OCI-LY1 (cell line): ENCODE data around the gene UGT1A5.

Source experiments
- EZH2 ChIP-seq: fragments of 200-600 bp; sonication (generic), shearing (Covaris generic); IDR thresholded peaks from 2 replicates; pipeline ENCODE4 v1.8.0; 2017; ENCODE audit warnings: borderline replicate concordance, mixed run types, mild to moderate bottlenecking, antibody characterized with exemption, low read length, moderate library complexity, mixed read lengths
- TF ChIP-seq, protein P1 (sequence below): fragments of 200-600 bp; sonication (generic), shearing (Covaris generic); IDR thresholded peaks from 2 replicates; pipeline ENCODE4 v1.5.1; 2017; ENCODE audit warnings: mild to moderate bottlenecking, antibody characterized with exemption, low read length, moderate library complexity, mixed read lengths

DNA sequence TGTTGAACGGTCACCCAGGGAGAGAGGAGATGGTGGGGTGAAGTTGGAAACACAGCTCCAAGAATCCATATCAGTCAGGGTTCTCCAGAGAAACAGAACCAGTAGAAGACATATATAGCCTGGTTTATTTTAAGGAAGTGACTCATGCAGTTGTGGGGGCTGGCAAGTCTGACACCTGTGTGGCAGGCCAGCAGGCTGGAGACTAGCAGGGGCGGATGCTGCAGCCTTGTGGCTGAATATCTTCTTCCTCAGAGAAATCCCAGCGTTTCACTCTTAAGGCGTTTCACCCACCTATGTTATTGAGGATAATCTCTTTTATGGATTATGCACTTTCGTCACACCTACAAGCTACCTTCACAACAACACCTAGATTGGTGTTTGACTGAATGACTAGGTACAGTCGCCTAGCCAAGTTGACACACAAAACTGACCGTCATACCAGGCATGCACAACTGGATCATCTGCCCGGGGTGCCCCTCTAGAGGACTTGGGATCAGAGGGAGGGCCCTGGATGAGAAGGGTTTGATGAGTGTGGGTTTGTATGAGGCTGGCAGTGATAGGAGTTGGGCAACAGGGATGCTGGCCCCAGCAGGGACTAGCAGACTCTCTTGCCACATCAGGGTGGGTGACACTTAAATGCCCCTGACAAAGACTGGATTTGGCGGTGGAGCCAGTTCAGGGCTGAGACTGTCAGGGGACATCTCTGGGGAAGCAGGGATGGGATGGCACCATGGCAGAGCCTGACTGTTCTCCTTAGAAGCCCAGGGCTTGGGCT, 88.8 kb downstream of the UGT1A5 start:
- TF ChIP-seq, protein P1, sequence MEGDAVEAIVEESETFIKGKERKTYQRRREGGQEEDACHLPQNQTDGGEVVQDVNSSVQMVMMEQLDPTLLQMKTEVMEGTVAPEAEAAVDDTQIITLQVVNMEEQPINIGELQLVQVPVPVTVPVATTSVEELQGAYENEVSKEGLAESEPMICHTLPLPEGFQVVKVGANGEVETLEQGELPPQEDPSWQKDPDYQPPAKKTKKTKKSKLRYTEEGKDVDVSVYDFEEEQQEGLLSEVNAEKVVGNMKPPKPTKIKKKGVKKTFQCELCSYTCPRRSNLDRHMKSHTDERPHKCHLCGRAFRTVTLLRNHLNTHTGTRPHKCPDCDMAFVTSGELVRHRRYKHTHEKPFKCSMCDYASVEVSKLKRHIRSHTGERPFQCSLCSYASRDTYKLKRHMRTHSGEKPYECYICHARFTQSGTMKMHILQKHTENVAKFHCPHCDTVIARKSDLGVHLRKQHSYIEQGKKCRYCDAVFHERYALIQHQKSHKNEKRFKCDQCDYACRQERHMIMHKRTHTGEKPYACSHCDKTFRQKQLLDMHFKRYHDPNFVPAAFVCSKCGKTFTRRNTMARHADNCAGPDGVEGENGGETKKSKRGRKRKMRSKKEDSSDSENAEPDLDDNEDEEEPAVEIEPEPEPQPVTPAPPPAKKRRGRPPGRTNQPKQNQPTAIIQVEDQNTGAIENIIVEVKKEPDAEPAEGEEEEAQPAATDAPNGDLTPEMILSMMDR, result no peak
- TF ChIP-seq EZH2, result no peak
